ENCODE measurements around the gene SERPINB7.

SERPINB7 gene

GRCh38 chr18:63850636-63851035 lies 75.4 kb downstream of the SERPINB7 start:
- DNase-seq, result no peak

Measured in NCI-H1694 (cell line).